AG04450 (cell line): ENCODE measurements around the gene PLD2. TPM values are rescaled to one million over a fixed set of nuclear protein-coding genes. Genes with fewer than 3 reads are reported as not detected.

Experiments
- CTCF ChIA-PET: fragments of 300-600, 350-600 bp; formaldehyde crosslinking; extraction: SDS; loops from one replicate; lab custom pipeline; 2022; ENCODE audit warnings: antibody characterized with exemption, inconsistent platforms; lab: Charles Lee
- POLR2A ChIA-PET: fragments of 350-600 bp; formaldehyde crosslinking; extraction: SDS; loops from one replicate; lab custom pipeline; 2021; ENCODE audit warnings: antibody characterized with exemption, inconsistent platforms; lab: Yijun Ruan, JAX
- DNase-seq: peaks from one replicate; pipeline ENCODE4 v3.0.0-alpha.2; 2011; ENCODE audit warnings: low read depth, low spot score
- H3K27ac ChIP-seq: one replicate; pipeline ENCODE4 v1.5.1; 2012; ENCODE audit warnings: low read depth, low read length, control low read depth
- H3K27me3 ChIP-seq: one replicate; pipeline ENCODE4 v1.6.0; 2012; ENCODE audit warnings: low read length; ENCODE audit not compliant: control insufficient read depth, insufficient read depth
- H3K4me3 ChIP-seq: 2 replicates; pipeline ENCODE4 v1.5.1; 2011; ENCODE audit warnings: mild to moderate bottlenecking, low read depth, low read length, control low read depth
- H3K9me3 ChIP-seq: 2 replicates; pipeline ENCODE4 v1.5.1; 2012; ENCODE audit warnings: low read length; ENCODE audit not compliant: control insufficient read depth, insufficient read depth
- polyA minus RNA-seq: library from RNA; depleted of rRNA, polyadenylated mRNA; stranded (reverse); fragments of >200 nt; gene quantifications from 2 replicates; pipeline ENCODE4 v1.2.3, GENCODE V29; 2011; rRNA and poly(A)+ RNA removed
- polyA plus RNA-seq: library from polyadenylated mRNA; depleted of rRNA; stranded (reverse); fragments of >200 nt; gene quantifications from 2 replicates; pipeline ENCODE4 v1.2.3, GENCODE V29; 2011; rRNA removed
- TF ChIP-seq, protein P1 (sequence below): IDR thresholded peaks from 2 replicates; pipeline ENCODE4 v1.5.1; 2011; ENCODE audit warnings: low read depth, low read length, control low read depth, inconsistent platforms

PLD2 gene, protein sequence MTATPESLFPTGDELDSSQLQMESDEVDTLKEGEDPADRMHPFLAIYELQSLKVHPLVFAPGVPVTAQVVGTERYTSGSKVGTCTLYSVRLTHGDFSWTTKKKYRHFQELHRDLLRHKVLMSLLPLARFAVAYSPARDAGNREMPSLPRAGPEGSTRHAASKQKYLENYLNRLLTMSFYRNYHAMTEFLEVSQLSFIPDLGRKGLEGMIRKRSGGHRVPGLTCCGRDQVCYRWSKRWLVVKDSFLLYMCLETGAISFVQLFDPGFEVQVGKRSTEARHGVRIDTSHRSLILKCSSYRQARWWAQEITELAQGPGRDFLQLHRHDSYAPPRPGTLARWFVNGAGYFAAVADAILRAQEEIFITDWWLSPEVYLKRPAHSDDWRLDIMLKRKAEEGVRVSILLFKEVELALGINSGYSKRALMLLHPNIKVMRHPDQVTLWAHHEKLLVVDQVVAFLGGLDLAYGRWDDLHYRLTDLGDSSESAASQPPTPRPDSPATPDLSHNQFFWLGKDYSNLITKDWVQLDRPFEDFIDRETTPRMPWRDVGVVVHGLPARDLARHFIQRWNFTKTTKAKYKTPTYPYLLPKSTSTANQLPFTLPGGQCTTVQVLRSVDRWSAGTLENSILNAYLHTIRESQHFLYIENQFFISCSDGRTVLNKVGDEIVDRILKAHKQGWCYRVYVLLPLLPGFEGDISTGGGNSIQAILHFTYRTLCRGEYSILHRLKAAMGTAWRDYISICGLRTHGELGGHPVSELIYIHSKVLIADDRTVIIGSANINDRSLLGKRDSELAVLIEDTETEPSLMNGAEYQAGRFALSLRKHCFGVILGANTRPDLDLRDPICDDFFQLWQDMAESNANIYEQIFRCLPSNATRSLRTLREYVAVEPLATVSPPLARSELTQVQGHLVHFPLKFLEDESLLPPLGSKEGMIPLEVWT
- 18.9 and 22.2 TPM in 2 replicates for polyA plus RNA-seq
- 31.7 and 37.7 TPM in 2 replicates for polyA minus RNA-seq

DNA sequence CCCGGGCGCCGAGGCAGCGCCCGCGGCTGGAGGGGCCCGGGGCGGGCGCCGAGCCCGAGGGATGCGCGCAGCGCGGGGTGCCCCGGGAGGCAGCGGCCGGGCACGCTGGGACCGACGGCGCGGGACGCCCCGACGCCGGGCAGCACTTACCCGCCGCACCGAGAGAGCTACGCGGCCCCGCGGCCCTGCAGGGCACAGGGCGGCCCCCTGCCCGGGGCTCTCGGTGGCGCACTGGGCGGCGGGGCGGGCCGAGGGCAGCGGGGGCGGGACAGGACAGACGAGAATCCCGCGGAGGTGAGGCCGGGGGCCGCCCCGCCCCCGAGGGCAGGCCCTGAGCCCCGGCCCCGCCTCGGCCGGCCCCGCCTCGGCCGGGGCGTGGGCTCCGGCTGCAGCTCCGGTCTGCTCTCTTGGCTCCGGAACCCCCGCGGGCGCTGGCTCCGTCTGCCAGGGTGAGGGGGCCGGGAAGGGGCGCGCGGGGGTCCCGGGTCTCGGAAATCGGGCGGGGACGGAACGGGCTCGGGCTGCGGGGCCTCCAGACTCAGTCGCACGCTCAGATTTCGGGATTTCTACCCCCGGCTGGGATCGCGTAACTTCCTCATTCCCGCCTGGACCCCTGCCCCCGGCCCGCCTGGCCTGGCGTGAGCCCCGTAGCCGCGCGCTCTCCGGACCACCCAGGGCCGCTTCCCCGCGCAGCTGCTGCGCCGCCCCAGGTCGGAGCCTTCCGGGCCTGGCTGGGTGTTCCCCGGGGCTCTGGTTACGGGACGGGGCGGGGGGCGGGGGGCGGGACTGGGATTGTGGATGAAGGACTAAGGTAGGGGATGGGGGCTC, at the start of gene PLD2:
Gene PLD2 (plus strand): TSS at position 376 of the 828 bp plus-strand sequence. CDS start 621 bp downstream, outside the sequence.
- no peak for DNase-seq
- Histone ChIP-seq H3K27me3 (no peaks in the 10 kb centered on the region), H3K27ac (no peak within 1 kb of the TSS), H3K4me3 (peak within 1 kb of the TSS; percentile 74), H3K9me3 (no peaks in the 10 kb centered on the region; the same call in 1 of the 2 replicates)
- POLR2A ChIA-PET: interaction anchor here (0.5 to 2.8 kb wide), 7 partner anchors 11 to 120 kb away, joined by 3 to 18 read pairs (median 5); partner anchors contain the start of genes ARRB2 and PSMB6
- CTCF ChIA-PET: interaction anchor here (1.1 to 2.3 kb wide), 2 partner anchors 17 to 82 kb away, joined by 3 to 9 read pairs; no protein-coding TSS in a partner anchor
- TF ChIP-seq, protein P1, sequence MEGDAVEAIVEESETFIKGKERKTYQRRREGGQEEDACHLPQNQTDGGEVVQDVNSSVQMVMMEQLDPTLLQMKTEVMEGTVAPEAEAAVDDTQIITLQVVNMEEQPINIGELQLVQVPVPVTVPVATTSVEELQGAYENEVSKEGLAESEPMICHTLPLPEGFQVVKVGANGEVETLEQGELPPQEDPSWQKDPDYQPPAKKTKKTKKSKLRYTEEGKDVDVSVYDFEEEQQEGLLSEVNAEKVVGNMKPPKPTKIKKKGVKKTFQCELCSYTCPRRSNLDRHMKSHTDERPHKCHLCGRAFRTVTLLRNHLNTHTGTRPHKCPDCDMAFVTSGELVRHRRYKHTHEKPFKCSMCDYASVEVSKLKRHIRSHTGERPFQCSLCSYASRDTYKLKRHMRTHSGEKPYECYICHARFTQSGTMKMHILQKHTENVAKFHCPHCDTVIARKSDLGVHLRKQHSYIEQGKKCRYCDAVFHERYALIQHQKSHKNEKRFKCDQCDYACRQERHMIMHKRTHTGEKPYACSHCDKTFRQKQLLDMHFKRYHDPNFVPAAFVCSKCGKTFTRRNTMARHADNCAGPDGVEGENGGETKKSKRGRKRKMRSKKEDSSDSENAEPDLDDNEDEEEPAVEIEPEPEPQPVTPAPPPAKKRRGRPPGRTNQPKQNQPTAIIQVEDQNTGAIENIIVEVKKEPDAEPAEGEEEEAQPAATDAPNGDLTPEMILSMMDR: no peak

DNA sequence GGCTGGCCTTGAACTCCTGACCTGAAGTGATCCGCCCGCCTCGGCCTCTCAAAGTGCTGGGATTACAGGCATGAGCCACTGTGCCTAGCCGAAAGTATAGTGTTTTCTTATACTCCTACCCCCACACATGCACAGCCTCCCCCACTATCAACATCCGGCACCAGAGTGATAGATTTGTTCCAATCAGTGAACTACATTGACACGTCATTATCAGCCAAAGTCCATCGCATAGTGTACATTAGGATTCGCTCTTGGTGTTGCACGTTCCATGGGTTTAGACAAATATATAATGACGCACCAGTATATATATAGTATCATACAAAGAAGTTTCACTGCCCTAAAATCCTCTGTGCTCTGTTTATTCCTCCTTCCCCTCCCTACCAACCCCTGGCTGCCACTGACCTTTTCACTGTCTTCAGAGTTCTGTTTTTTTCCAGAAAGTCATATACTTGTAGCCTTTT, 47.1 kb upstream of the PLD2 start:
- ChIA-PET POLR2A (no interaction called here), CTCF (no interaction called here)
- Histone ChIP-seq H3K27me3 (peaks cover 22% of the 10 kb centered on the region), H3K4me3 (no peak overlapping the region), H3K9me3 (no peaks in the 10 kb centered on the region), H3K27ac (no peak overlapping the region)
- TF ChIP-seq, protein P1: no peak
- no peak for DNase-seq

DNA sequence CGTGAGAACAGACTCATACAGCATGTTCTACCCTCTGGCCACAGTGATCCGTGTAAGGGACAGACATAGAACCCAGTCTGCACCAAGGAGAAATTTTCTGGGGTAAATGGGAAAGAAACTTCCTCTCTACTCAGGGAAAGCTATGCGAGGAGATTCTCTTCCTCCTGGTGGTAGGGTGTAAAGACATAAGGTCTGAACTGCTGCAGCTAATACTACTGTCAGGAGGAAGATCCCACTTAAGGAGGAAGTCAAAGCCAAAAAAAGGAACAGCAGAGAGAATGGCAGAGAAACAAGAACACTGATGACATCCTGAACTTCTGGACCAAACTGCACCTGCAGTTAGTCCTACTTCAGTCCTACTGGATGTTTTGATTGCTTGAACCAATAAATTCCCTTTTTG, 42.4 kb upstream of the PLD2 start:
- H3K9me3 ChIP-seq: no peaks in the 10 kb centered on the region
- H3K27ac ChIP-seq: no peak overlapping the region
- peaks cover 10% of the 10 kb centered on the region for H3K27me3 ChIP-seq
- DNase-seq: no peak
- ChIA-PET POLR2A (no interaction called here), CTCF (no interaction called here)
- TF ChIP-seq, protein P1: no peak
- no peak overlapping the region for H3K4me3 ChIP-seq

DNA sequence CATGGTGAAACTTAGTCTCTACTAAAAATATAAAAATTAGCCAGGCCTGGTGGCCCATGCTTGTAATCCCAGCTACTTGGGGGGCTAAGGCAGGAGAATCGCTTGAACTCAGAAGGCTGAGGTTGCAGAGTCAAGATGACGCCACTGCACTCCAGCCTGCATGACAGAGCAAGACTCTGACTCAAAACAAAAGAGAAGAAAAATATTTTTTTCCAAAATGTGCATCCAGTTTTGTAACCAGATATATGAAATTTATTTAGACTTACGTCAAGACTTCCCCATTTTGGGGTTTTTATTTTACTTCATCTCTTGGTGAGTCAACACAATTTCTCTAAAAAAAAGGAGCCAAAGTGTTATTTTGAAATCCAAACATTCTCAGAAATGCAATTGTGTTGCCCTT, 40.8 kb upstream of the PLD2 start:
- TF ChIP-seq, protein P1: no peak
- Histone ChIP-seq H3K27ac (no peak overlapping the region), H3K4me3 (no peak overlapping the region), H3K27me3 (peaks cover 14% of the 10 kb centered on the region), H3K9me3 (no peaks in the 10 kb centered on the region)
- ChIA-PET CTCF (no interaction called here), POLR2A (no interaction called here)
- DNase-seq: no peak
